Effector CD8-positive, alpha-beta T cell (primary cell): ENCODE results near the gene BTF3.
A peak's percentile ranks its signal among the peaks of the same experiment; 100 is the strongest.
"Not testable (repeated sequence)": the region's sequence is repeated elsewhere in the genome, so short reads cannot be mapped to it uniquely, and the experiment has no call there.

Experiments used
- DNase-seq: peaks from one replicate; lab custom pipeline; 2025; lab: John Stamatoyannopoulos, UW

BTF3 gene

GRCh38 chr5:73486119-73486899 is 11.9 kb upstream of the BTF3 start:
- no peak for DNase-seq

GRCh38 chr5:73487257-73487656 is 11.0 kb upstream of the BTF3 start:
- not testable (repeated sequence) for DNase-seq

GRCh38 chr5:73487815-73488214 is 10.4 kb upstream of the BTF3 start:
- DNase-seq: no peak

- DNase-seq: no peak
Observed at GRCh38 chr5:73488806-73489205, 9.4 kb upstream of the BTF3 start.

- no peak for DNase-seq
Observed at GRCh38 chr5:73490088-73490487, 8.2 kb upstream of the BTF3 start.

- DNase-seq: no peak
Observed at GRCh38 chr5:73491155-73491554, 7.1 kb upstream of the BTF3 start.

- DNase-seq: no peak
Observed at GRCh38 chr5:73493421-73493820, 4.8 kb upstream of the BTF3 start.

- DNase-seq: no peak
Observed at GRCh38 chr5:73494721-73495120, 3.5 kb upstream of the BTF3 start.

GRCh38 chr5:73495772-73496335 is 2.4 kb upstream of the BTF3 start:
- no peak for DNase-seq

GRCh38 chr5:73496984-73497457 is 1.2 kb upstream of the BTF3 start:
- DNase-seq: no peak

- DNase-seq: no peak
Observed at GRCh38 chr5:73497497-73498056, 665 bp upstream of the BTF3 start.

- DNase-seq: no peak
Observed at GRCh38 chr5:73499187-73499586, 945 bp downstream of the BTF3 start.

GRCh38 chr5:73499756-73500155 is 1.5 kb downstream of the BTF3 start:
- no peak for DNase-seq

GRCh38 chr5:73501406-73501805 is 3.2 kb downstream of the BTF3 start:
- no peak for DNase-seq

- no peak for DNase-seq
Observed at GRCh38 chr5:73506459-73506955, 8.3 kb downstream of the BTF3 start.

- DNase-seq: no peak
Observed at GRCh38 chr5:73507062-73507461, 8.8 kb downstream of the BTF3 start.

- DNase-seq: not testable (repeated sequence)
Observed at GRCh38 chr5:73508521-73508920, 10.3 kb downstream of the BTF3 start.

- DNase-seq: no peak
Observed at GRCh38 chr5:73513996-73514395, 15.8 kb downstream of the BTF3 start.

GRCh38 chr5:73514418-73514817 is 16.2 kb downstream of the BTF3 start:
- no peak for DNase-seq

GRCh38 chr5:73515232-73515631 is 17.0 kb downstream of the BTF3 start:
- DNase-seq: no peak

GRCh38 chr5:73519531-73520283 is 21.5 kb downstream of the BTF3 start:
- DNase-seq: peak; percentile 43

- DNase-seq: no peak
Observed at GRCh38 chr5:73522989-73523388, 24.7 kb downstream of the BTF3 start.
